HepG2 (cell line): Measurements from ENCODE around the gene KCNJ1. TPM values are rescaled to one million over a fixed set of nuclear protein-coding genes. Genes with fewer than 3 reads are reported as not detected.

Source experiments
- ATAC-seq: fragments of 200-7000 bp; cut with Tn5 transposase; 3 replicates; pipeline ENCODE4 v1.9.1; 2020; ENCODE audit warnings: mild to moderate bottlenecking, moderate library complexity
- BruUV-seq: library from RNA; stranded (reverse); fragments of 400-500 nt; replicated peaks from 2 replicates; lab custom pipeline; 2021; lab: Mats Ljungman, UMichigan
- CTCF ChIA-PET: fragments of 300-600 bp; formaldehyde crosslinking; extraction: SDS; loops from one replicate; lab custom pipeline; 2021; ENCODE audit warnings: low total read pairs, inconsistent platforms, low intra/inter-chr PET ratio; lab: Yijun Ruan, JAX
- POLR2A ChIA-PET: fragments of 350-600 bp; sonication (Branson Sonifier 250); formaldehyde crosslinking; loops from one replicate; lab custom pipeline; 2020; ENCODE audit warnings: antibody characterized with exemption, inconsistent platforms; lab: Yijun Ruan, JAX
- DNase-seq: peaks from one replicate; pipeline ENCODE4 v3.0.0-alpha.2; 2015; ENCODE audit warnings: low spot score
- FAIRE-seq: peaks from 3 replicates; lab custom pipeline; 2011; peaks lifted over from hg19 to GRCh38; lab: Jason Lieb, UNC
- H2AFZ ChIP-seq: one replicate; pipeline ENCODE4 v1.6.1; 2011; ENCODE audit warnings: low read length, inconsistent platforms
- H3K27ac ChIP-seq: fragments of 300-600 bp; 3 replicates; pipeline ENCODE4 v1.8.0; 2011; ENCODE audit warnings: mixed run types, mild to moderate bottlenecking, mixed read lengths, low read length, inconsistent platforms; ENCODE audit not compliant: insufficient read depth; ENCODE audit errors: extremely low read length
- H3K27me3 ChIP-seq, 2 experiments: fragments of 200-600 bp in 1 of 2; 2 replicates in 1 of 2; 3 replicates in 1 of 2; pipeline versions ENCODE4 v1.6.0 to v1.8.0; 2011; ENCODE audit warnings: low read length in 2 of 2, mild to moderate bottlenecking in 2 of 2, moderate library complexity in 2 of 2, inconsistent platforms in 1 of 2; ENCODE audit not compliant: insufficient read depth in 2 of 2, control insufficient read depth in 1 of 2
- H3K36me3 ChIP-seq, 2 experiments: fragments of 200-600 bp in 1 of 2; replicated peaks in 1 of 2; 2 replicates in 1 of 2; 3 replicates in 1 of 2; pipeline versions ENCODE4 v1.5.1 to v1.8.0; 2011; ENCODE audit warnings: low read length in 2 of 2, inconsistent platforms in 1 of 2; ENCODE audit not compliant: insufficient read depth in 2 of 2, control insufficient read depth in 1 of 2
- H3K4me1 ChIP-seq: 2 replicates; pipeline ENCODE4 v1.5.1; 2012; ENCODE audit warnings: low read length, inconsistent platforms; ENCODE audit not compliant: insufficient read depth
- H3K4me2 ChIP-seq: 2 replicates; pipeline ENCODE4 v1.6.0; 2011; ENCODE audit warnings: low read depth, low read length, inconsistent platforms
- H3K4me3 ChIP-seq, 3 experiments: fragments of 200-600 bp in 1 of 3; sonication (generic), shearing (Covaris generic) in 1 of 3; replicated peaks in 1 of 3; 2 replicates each; pipeline ENCODE4 v1.5.1; 2011 to 2016; ENCODE audit warnings: low read length in 3 of 3, inconsistent platforms in 2 of 3, low read depth in 2 of 3, mild to moderate bottlenecking in 2 of 3, control low read depth in 1 of 3, mixed read lengths in 1 of 3; ENCODE audit not compliant: insufficient read depth in 1 of 3
- H3K79me2 ChIP-seq: one replicate; pipeline ENCODE4 v1.6.1; 2011; ENCODE audit warnings: low read length, inconsistent platforms; ENCODE audit not compliant: insufficient read depth
- H3K9ac ChIP-seq: 2 replicates; pipeline ENCODE4 v1.6.0; 2011; ENCODE audit warnings: mild to moderate bottlenecking, low read depth, low read length, inconsistent platforms; ENCODE audit not compliant: insufficient read depth
- H3K9me3 ChIP-seq: 2 replicates; pipeline ENCODE4 v1.5.1; 2012; ENCODE audit warnings: mild to moderate bottlenecking, low read length
- H4K20me1 ChIP-seq: 2 replicates; pipeline ENCODE4 v1.6.0; 2011; ENCODE audit warnings: inconsistent platforms, mild to moderate bottlenecking, low read length, moderate library complexity; ENCODE audit not compliant: insufficient read depth
- BCLAF1 ChIP-seq: fragments of 450-650 bp; IDR thresholded peaks from 2 replicates; pipeline ENCODE4 v1.6.1; 2017; ENCODE audit warnings: mild to moderate bottlenecking
- CEBPB ChIP-seq: IDR thresholded peaks from 2 replicates; pipeline ENCODE4 v1.6.1; 2011; ENCODE audit warnings: low read depth, low read length, improper control_type of control experiment, borderline replicate concordance
- FOXA1 ChIP-seq, 2 experiments: fragments of 450-650 bp in 1 of 2; sonication (generic) in 1 of 2; formaldehyde crosslinking in 1 of 2; IDR thresholded peaks; 2 replicates each; pipeline versions ENCODE4 v1.4.0 to v1.6.1; 2016 to 2020; ENCODE audit warnings: missing genetic modification reagents in 1 of 2
- FOXO4 ChIP-seq: sonication (generic); formaldehyde crosslinking; conservative IDR thresholded peaks from 2 replicates; pipeline ENCODE4 v1.8.1; 2023; ENCODE audit warnings: missing genetic modification reagents
- KLF12 ChIP-seq: sonication (generic); formaldehyde crosslinking; IDR thresholded peaks from 2 replicates; pipeline ENCODE4 v1.4.0; 2020; ENCODE audit warnings: missing genetic modification reagents, borderline replicate concordance
- MYNN ChIP-seq: sonication (generic); formaldehyde crosslinking; IDR thresholded peaks from 2 replicates; pipeline ENCODE4 v1.4.0; 2020; ENCODE audit warnings: mild to moderate bottlenecking, low read depth, missing genetic modification reagents
- NCOR1 ChIP-seq: fragments of 200-600 bp; sonication (generic); IDR thresholded peaks from 2 replicates; pipeline ENCODE4 v1.7.0; 2017; ENCODE audit warnings: antibody characterized with exemption, low read length, borderline replicate concordance
- NFYC ChIP-seq: IDR thresholded peaks from 2 replicates; pipeline ENCODE4 v1.6.1; 2016; ENCODE audit warnings: missing genetic modification reagents, missing compliant biosample characterization
- NR0B2 ChIP-seq: sonication (generic); formaldehyde crosslinking; IDR thresholded peaks from 2 replicates; pipeline ENCODE4 v1.4.0; 2020; ENCODE audit warnings: mild to moderate bottlenecking, missing genetic modification reagents
- PHF21A ChIP-seq: sonication (generic); formaldehyde crosslinking; IDR thresholded peaks from 2 replicates; pipeline ENCODE4 v1.5.0; 2020; ENCODE audit warnings: mild to moderate bottlenecking, missing genetic modification reagents
- RELA ChIP-seq: sonication (generic); formaldehyde crosslinking; IDR thresholded peaks from 2 replicates; pipeline ENCODE4 v1.4.0; 2020; ENCODE audit warnings: missing genetic modification reagents
- SETDB1 ChIP-seq: sonication (generic); formaldehyde crosslinking; IDR thresholded peaks from 2 replicates; pipeline ENCODE4 v1.5.1; 2020; ENCODE audit warnings: missing genetic modification reagents, mild to moderate bottlenecking, borderline replicate concordance
- SRSF1 ChIP-seq: fragments of 200-400 bp; formaldehyde crosslinking; optimal IDR thresholded peaks from 2 replicates; pipeline ENCODE3; 2017; ENCODE audit warnings: mild to moderate bottlenecking, low read depth, low read length, moderate library complexity
- TGIF2 ChIP-seq: IDR thresholded peaks from 2 replicates; pipeline ENCODE4 v1.6.1; 2016; ENCODE audit warnings: control low read depth, missing compliant biosample characterization
- ZFAT ChIP-seq: sonication (generic); formaldehyde crosslinking; conservative IDR thresholded peaks from 2 replicates; pipeline ENCODE4 v1.8.1; 2023; ENCODE audit warnings: missing genetic modification reagents, inconsistent platforms
- ZFYVE20 ChIP-seq: sonication (generic); formaldehyde crosslinking; IDR thresholded peaks from 2 replicates; pipeline ENCODE4 v1.8.0; 2023; ENCODE audit warnings: low read depth, mild to moderate bottlenecking, moderate library complexity, missing genetic modification reagents, borderline replicate concordance
- ZNF362 ChIP-seq: sonication (generic); formaldehyde crosslinking; IDR thresholded peaks from 2 replicates; pipeline ENCODE4 v1.4.0; 2020; ENCODE audit warnings: missing genetic modification reagents, mild to moderate bottlenecking, borderline replicate concordance
- ZNF460 ChIP-seq: sonication (generic); formaldehyde crosslinking; IDR thresholded peaks from 2 replicates; pipeline ENCODE4 v1.5.1; 2020; ENCODE audit warnings: missing genetic modification reagents, mild to moderate bottlenecking, borderline replicate concordance
- WGBS: methylation state at CpG from one replicate; pipeline ENCODE4 v1.1.6; 2017; ENCODE audit warnings: low lambda C conversion rate; 5-methylcytosine and 5-hydroxymethylcytosine counted together
- in situ Hi-C: cut with HindIII; loops from 2 replicates; pipeline ENCODE4 v1.10.0; 2017; ENCODE audit warnings: low pct_unique_long_range_greater_than_20kb; ENCODE audit not compliant: extremely low pct_ligation_motif_present
- intact Hi-C: fragments of 100-400 bp; cut with micrococcal nuclease; formaldehyde crosslinking; loops from one replicate; pipeline ENCODE4 v1.10.0; 2022; ENCODE audit not compliant: unreplicated experiment
- polyA plus RNA-seq, 8 experiments: library from polyadenylated mRNA; depleted of rRNA in 3 of 8; stranded (reverse) in 7 of 8; unstranded in 1 of 8; fragments of >200 nt; fragmentation: Illumina TruSeq in 4 of 8; extraction: Trizol in 4 of 8; gene quantifications; 2 replicates each; pipeline versions ENCODE4 v1.2.1 to v1.2.3, GENCODE V29; 2011 to 2016; ENCODE audit warnings: low read depth in 4 of 8, missing spikeins in 1 of 8, mixed read lengths in 1 of 8; ENCODE audit not compliant: insufficient read depth in 1 of 8
- total RNA-seq, 5 experiments: library from RNA; depleted of rRNA; stranded (reverse); fragments of >200 nt; fragmentation: Illumina TruSeq; extraction: Trizol; gene quantifications; 2 replicates each; pipeline ENCODE4 v1.2.3, GENCODE V29; 2016; ENCODE audit warnings: low read depth in 1 of 5

KCNJ1 gene
- total and polyA plus RNA-seq, 2 of the 13 experiments (the other 11 are each of a cell fraction or from before 2014, with no cell fraction given) = not detected

- no peak for DNase-seq
- intact Hi-C loops = no loop called here
- Histone ChIP-seq H3K79me2 (no peaks in the 10 kb centered on the region), H3K9ac (no peak overlapping the region), H4K20me1 (no peaks in the 10 kb centered on the region), H2AFZ (no peak overlapping the region), H3K4me1 (peaks cover 4% of the 10 kb centered on the region; the same call in 1 of the 2 replicates), H3K4me3 (no peak overlapping the region), H3K36me3 (no peaks in the 10 kb centered on the region), H3K27me3 (peaks cover 2 to 8% of the 10 kb centered on the region in 2 experiments; a peak in 2 of 5 replicates), H3K4me2 (no peak overlapping the region), H3K27ac (no peak overlapping the region), H3K9me3 (no peaks in the 10 kb centered on the region)
- POLR2A ChIA-PET = no interaction called here
- no TSS peak for BruUV-seq
- in situ Hi-C loops = loop anchor here (5.0 kb wide), 2 partner anchors 662 to 802 kb away; no protein-coding TSS in a partner anchor
- ATAC-seq = no peak
- WGBS = 0% methylated on average over 2 of the region's 2 CpGs
- no peak for FAIRE-seq
- CTCF ChIA-PET = no interaction called here
- TF ChIP-seq BCLAF1 (no peak), SRSF1 (no peak), ZFAT (CRISPR knock-in tag) (no peak), ZNF362 (CRISPR knock-in tag) (no peak), MYNN (no peak), ZFYVE20 (CRISPR knock-in tag) (no peak), FOXO4 (CRISPR knock-in tag) (no peak), FOXA1 (IDR thresholded peaks at IDR 0.05) (no peak), FOXA1 (CRISPR knock-in tag; IDR thresholded peaks at IDR 0.05) (no peak), SETDB1 (CRISPR knock-in tag) (no peak), NR0B2 (CRISPR knock-in tag) (no peak), KLF12 (CRISPR knock-in tag) (no peak), ZNF460 (no peak), RELA (CRISPR knock-in tag) (no peak), PHF21A (CRISPR knock-in tag) (no peak), NCOR1 (no peak), TGIF2 (CRISPR knock-in tag) (no peak), NFYC (CRISPR knock-in tag) (no peak), CEBPB (no peak)
Observed at GRCh38 chr11:128834157-128834556, 32.9 kb downstream of the KCNJ1 start.
